GM12874 (cell line): ENCODE measurements around the gene ZBTB7C.
A peak's percentile ranks its signal among the peaks of the same experiment; 100 is the strongest.

ENCODE experiments used
- TF ChIP-seq, protein P1 (sequence below): IDR thresholded peaks from 2 replicates; pipeline ENCODE4 v1.5.1; 2011; ENCODE audit warnings: low read depth, mild to moderate bottlenecking, control low read depth, low read length, moderate library complexity; ENCODE audit not compliant: insufficient read depth

Gene ZBTB7C

GRCh38 chr18:48034651-48035555 lies 374.3 kb downstream of the ZBTB7C start:
- TF ChIP-seq, protein P1, sequence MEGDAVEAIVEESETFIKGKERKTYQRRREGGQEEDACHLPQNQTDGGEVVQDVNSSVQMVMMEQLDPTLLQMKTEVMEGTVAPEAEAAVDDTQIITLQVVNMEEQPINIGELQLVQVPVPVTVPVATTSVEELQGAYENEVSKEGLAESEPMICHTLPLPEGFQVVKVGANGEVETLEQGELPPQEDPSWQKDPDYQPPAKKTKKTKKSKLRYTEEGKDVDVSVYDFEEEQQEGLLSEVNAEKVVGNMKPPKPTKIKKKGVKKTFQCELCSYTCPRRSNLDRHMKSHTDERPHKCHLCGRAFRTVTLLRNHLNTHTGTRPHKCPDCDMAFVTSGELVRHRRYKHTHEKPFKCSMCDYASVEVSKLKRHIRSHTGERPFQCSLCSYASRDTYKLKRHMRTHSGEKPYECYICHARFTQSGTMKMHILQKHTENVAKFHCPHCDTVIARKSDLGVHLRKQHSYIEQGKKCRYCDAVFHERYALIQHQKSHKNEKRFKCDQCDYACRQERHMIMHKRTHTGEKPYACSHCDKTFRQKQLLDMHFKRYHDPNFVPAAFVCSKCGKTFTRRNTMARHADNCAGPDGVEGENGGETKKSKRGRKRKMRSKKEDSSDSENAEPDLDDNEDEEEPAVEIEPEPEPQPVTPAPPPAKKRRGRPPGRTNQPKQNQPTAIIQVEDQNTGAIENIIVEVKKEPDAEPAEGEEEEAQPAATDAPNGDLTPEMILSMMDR, result no peak

DNA sequence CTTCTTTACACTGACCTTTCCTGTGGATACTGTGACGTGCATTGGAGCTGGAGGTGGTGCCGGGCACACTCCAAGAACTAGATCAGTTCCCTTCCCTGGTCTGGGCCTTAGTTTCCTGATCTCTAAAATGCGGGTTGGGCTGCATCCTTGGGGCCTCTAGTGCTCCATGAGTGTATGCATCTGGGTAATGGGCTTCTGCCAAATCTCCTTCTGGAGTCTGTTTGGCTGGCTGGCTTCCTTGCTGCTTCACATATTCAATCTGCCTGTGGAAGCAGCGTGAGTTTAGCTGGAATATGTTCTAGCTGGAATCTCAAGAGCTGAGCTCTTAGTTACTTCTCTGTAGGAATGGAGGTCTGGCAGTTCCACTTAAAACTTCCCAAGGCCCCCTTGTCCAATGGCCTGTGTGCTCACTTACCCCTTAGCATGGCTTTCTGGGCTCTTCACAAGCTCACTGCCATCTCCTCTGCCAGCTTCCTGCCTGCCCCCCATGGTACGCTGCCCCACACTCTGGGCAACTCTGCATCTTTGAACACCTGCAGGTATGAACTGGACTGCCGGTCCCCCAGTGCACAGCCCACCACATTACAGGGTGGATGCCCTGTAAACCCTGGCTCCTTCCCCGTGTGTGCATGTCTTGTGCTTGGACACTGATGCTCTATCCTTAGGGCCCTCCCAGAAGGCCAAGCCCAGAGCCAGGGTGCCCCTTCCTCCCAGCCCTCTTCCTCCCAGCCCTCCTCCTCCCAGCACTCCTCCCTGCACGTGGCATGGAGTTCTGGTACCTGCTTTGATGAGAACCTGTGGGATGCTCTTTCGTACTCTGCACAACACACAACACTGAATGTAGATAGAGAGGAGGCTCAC lies 375.2 kb downstream of the ZBTB7C start:
- TF ChIP-seq, protein P1, result no peak

DNA sequence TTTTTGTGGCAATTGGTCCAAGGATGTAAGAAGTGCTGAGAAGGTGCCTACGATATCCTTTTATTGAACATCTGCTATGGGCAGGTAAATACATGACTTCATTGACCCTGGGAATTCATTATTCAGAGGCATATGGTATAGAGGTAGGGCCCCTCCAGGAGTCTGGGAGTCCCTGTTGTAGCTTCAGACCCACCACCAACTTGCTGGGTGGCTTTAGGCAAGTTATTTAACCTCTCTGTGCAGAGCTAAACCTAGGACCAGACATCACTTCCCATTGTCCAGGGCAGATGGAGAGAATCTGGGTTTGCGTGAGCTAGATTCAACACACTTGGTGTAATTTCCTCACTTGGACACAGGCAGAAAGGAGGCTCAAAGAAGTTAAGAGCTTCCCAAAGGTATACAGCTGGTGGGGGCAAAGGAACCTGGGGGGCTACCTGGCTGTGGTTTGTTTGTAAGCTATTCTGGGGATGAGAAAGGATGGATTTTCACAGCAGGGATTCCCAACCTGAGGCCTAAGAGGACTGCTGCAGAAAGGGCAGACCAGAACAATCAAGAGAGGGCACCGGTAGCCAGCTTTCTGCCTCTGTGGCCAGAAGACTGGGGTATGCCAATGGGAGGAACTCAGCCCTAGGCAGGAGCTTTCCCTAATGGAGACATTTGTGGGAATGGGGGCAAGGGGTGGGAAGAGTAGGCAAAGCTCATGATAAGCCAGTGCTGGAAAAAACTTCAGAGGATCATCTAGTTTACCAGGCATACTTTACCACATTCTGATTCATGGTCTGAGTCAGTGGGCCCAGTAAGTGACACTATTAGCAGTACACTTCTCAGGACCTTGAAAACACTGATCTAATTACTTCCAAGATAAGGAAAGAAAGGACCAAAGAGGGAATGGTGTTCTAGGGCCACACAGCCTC lies 376.1 kb downstream of the ZBTB7C start:
- TF ChIP-seq, protein P1, result no peak

DNA sequence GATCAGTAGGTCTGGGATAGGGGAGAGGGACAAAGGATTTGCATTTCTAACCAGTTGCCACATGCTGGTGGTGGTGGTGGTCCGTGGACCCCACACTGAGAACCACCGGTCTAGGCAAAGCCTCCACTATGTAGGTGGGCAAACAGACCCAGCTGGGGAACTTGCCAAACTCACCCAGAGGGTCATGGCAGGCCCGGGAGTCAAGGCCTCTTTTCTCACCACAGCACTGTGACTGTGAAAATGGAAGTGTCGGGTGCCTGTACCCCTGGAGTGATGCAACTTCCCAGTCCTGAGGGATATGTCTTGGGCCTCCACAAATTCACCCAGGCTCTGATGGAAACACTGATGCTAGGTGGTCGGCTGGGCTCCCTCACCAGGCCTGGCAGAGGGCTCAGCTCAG lies 377.5 kb downstream of the ZBTB7C start:
- TF ChIP-seq, protein P1, result no peak

DNA sequence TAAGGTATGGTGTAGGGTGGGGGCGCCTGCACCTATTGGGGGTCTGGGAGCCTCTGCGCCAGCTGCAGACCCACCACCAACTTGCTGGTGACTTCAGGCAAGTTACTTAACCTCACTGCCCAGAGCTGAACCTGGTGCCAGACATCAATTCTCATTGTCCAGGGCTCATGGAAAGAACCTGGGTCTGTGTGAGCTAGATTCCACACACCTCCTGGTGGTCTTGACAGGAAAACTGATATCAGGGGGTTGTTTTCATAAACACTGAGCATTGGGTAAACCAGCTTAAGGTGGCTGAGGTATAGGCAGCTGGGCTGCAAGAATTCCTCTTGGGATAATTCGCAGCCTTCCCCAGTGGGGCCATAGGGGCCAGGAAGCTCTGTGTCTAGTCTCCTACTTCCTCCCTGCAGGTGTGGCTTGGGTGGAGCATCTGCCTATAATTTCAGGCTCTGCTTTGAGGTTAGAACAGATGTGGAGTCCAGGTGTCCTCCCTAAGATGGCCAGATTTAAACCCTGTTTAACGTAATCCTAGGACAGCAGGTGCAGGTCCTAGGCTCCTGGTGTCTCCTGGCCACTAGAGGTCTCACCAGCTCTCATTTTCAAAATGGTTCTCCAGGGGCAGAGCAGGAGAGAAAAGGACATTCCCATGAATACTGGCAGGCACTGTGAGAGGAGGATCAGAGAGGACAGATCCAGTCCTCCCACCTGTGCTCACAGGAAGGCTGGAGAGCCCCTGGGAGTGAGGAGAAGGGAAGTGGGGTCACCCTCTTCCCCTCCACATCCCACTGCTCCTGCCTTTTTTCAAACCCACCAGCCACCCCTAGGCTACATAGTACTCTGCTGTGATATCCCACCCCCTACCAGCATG lies 378.3 kb downstream of the ZBTB7C start:
- TF ChIP-seq, protein P1, result peak; percentile 69

GRCh38 chr18:48029296-48029986 lies 379.7 kb downstream of the ZBTB7C start:
- TF ChIP-seq, protein P1, result no peak
